Naive thymus-derived CD4-positive, alpha-beta T cell (primary cell): ENCODE measurements around the gene PRKN. TPM values are rescaled to one million over a fixed set of nuclear protein-coding genes. Genes with fewer than 3 reads are reported as not detected.

Experiments
- ATAC-seq: fragments of 150-1000 bp; cut with Tn5 transposase; 2 replicates; pipeline ENCODE4 v1.10.0; 2021; ENCODE audit warnings: mild to moderate bottlenecking, moderate library complexity
- CTCF ChIA-PET: fragments of 350-600 bp; sonication (Branson Sonifier 250); formaldehyde crosslinking; loops from one replicate; lab custom pipeline; 2021; ENCODE audit warnings: antibody characterized with exemption; lab: Charles Lee
- POLR2A ChIA-PET: fragments of 350-600 bp; sonication (Branson Sonifier 250); formaldehyde crosslinking; loops from one replicate; lab custom pipeline; 2021; ENCODE audit warnings: antibody characterized with exemption, inconsistent platforms; lab: Charles Lee
- DNase-seq, 9 donors: peaks; one replicate each; pipeline versions ENCODE4 v3.0.0 to v3.0.0-alpha.2; 2020 to 2022; ENCODE audit warnings: mixed read lengths in 1 of 9
- H3K27ac ChIP-seq: one replicate; pipeline ENCODE4 v1.7.0; 2013; ENCODE audit warnings: mild to moderate bottlenecking, low read depth, low read length, moderate library complexity
- H3K27me3 ChIP-seq, 2 donors: one replicate each; pipeline ENCODE4 v1.7.0; 2013; ENCODE audit warnings: low read length in 2 of 2, mild to moderate bottlenecking in 2 of 2, moderate library complexity in 2 of 2; ENCODE audit not compliant: control insufficient read depth in 2 of 2, insufficient read depth in 2 of 2
- H3K36me3 ChIP-seq, 3 experiments: 1 replicate in 2 of 3; 2 replicates in 1 of 3; pipeline ENCODE4 v1.7.0; 2013; ENCODE audit warnings: low read length in 3 of 3, mild to moderate bottlenecking in 3 of 3, moderate library complexity in 1 of 3; ENCODE audit not compliant: insufficient read depth in 3 of 3, control insufficient read depth in 2 of 3
- H3K4me1 ChIP-seq, 2 donors: one replicate each; pipeline ENCODE4 v1.7.0; 2013; ENCODE audit warnings: low read length in 2 of 2, mild to moderate bottlenecking in 2 of 2, moderate library complexity in 1 of 2; ENCODE audit not compliant: control insufficient read depth in 2 of 2, insufficient read depth in 2 of 2
- H3K4me3 ChIP-seq: 2 replicates; pipeline ENCODE4 v1.7.0; 2013; ENCODE audit warnings: mild to moderate bottlenecking, low read length
- H3K9me3 ChIP-seq, 3 experiments: 1 replicate in 2 of 3; 2 replicates in 1 of 3; pipeline ENCODE4 v1.7.0; 2013; ENCODE audit warnings: low read length in 3 of 3; ENCODE audit not compliant: control insufficient read depth in 2 of 3
- H3K27ac Mint-ChIP-seq, 9 donors: one replicate each; pipeline ENCODE4 v1.8.0; 2020 to 2022; ENCODE audit warnings: mixed read lengths in 9 of 9, mild to moderate bottlenecking in 8 of 9, moderate library complexity in 5 of 9, inconsistent platforms in 2 of 9
- H3K27me3 Mint-ChIP-seq, 5 donors: one replicate each; pipeline ENCODE4 v1.8.0; 2021 to 2022; ENCODE audit warnings: mixed read lengths in 5 of 5, mild to moderate bottlenecking in 1 of 5
- H3K36me3 Mint-ChIP-seq, 5 donors: one replicate each; pipeline ENCODE4 v1.8.0; 2020 to 2022; ENCODE audit warnings: mixed read lengths in 5 of 5, mild to moderate bottlenecking in 3 of 5, inconsistent platforms in 1 of 5
- H3K4me1 Mint-ChIP-seq, 7 donors: one replicate each; pipeline ENCODE4 v1.8.0; 2020 to 2022; ENCODE audit warnings: mixed read lengths in 7 of 7, mild to moderate bottlenecking in 3 of 7, inconsistent platforms in 1 of 7
- H3K4me3 Mint-ChIP-seq, 10 donors: one replicate each; pipeline ENCODE4 v1.8.0; 2020 to 2022; ENCODE audit warnings: mild to moderate bottlenecking in 10 of 10, mixed read lengths in 10 of 10, moderate library complexity in 6 of 10, inconsistent platforms in 2 of 10
- H3K9me3 Mint-ChIP-seq, 11 donors: one replicate each; pipeline ENCODE4 v1.8.0; 2020 to 2022; ENCODE audit warnings: mixed read lengths in 11 of 11, mild to moderate bottlenecking in 4 of 11, inconsistent platforms in 1 of 11, moderate library complexity in 1 of 11
- intact Hi-C, 2 donors: fragments of 100-400 bp; cut with micrococcal nuclease; formaldehyde crosslinking; loops; one replicate each; pipeline ENCODE4 v1.15.1; 2023
- polyA plus RNA-seq, 2 donors: library from polyadenylated mRNA; unstranded; fragments of 300-500 nt; fragmentation: Illumina TruSeq; gene quantifications; one replicate each; pipeline ENCODE4 v1.2.3, GENCODE V29; 2021
- total RNA-seq, 6 experiments: library from RNA in 5 of 6; stranded (reverse) in 5 of 6; gene quantifications; 1 replicate in 5 of 6; 2 replicates in 1 of 6; pipeline ENCODE4 v1.2.3 and lab custom pipeline; 2021 to 2026

PRKN gene
- total and polyA plus RNA-seq, 7 experiments from 2014 or later, result 0.44 to 10.3 (median 8.1) TPM

DNA sequence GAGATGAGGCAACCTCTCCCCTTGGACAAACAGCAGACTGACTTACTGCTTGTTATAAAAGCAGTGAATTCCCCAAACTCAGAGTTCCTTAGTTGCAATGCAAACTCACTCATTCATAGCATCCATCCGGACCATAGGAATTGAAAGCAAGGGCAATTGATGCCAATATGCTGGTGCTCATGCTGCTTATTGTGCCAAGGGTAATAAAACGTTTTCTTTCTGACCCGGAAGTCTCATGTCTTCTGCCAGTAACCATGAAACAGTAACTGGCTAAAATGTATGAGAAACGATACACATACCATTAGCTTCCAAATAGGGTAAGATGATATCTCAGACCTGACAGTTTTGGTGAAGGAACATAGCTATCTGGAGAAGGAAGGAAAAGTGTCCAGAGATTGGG is 18.1 kb downstream of the PRKN start:
- H3K9me3 Mint-ChIP-seq, result no peaks in the 10 kb centered on the region
- ChIA-PET CTCF (no interaction called here), POLR2A (no interaction called here)
- no peak overlapping the region for H3K4me3 Mint-ChIP-seq
- Histone ChIP-seq H3K36me3 (no peaks in the 10 kb centered on the region), H3K4me1 (no peaks in the 10 kb centered on the region), H3K9me3 (no peaks in the 10 kb centered on the region), H3K4me3 (no peak overlapping the region), H3K27ac (no peak overlapping the region), H3K27me3 (no peaks in the 10 kb centered on the region)
- H3K27me3 Mint-ChIP-seq, result no peaks in the 10 kb centered on the region
- ATAC-seq, result no peak
- peaks cover 0 to 7% (median 0%) of the 10 kb centered on the region in 7 donors for H3K4me1 Mint-ChIP-seq
- H3K36me3 Mint-ChIP-seq, result peaks cover 0 to 27% (median 5%) of the 10 kb centered on the region in 5 donors
- no peak for DNase-seq
- no peak overlapping the region for H3K27ac Mint-ChIP-seq
- intact Hi-C loops, result no loop called here

DNA sequence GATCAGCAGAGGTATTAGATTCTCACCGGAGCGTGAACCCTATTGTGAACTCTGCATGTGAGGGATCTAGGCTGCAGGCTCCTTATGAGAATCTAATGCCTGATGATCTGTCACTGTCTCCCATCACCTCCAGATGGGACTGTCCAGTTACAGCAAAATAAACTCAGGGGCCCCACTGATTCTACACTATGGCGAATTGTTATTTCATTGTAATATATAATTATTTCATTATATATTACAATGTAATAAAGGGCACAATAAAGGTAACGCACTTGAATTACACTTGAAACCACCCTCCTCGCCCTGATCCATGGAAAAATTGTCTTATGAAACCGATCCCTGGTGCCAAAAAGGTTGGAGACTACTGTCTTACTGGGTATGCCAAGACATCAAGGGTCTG is 18.6 kb downstream of the PRKN start:
- Histone ChIP-seq H3K36me3 (no peaks in the 10 kb centered on the region), H3K27ac (no peak overlapping the region), H3K27me3 (no peaks in the 10 kb centered on the region), H3K4me1 (no peaks in the 10 kb centered on the region), H3K4me3 (no peak overlapping the region), H3K9me3 (no peaks in the 10 kb centered on the region)
- intact Hi-C loops, result no loop called here
- ATAC-seq, result no peak
- no peak for DNase-seq
- no peak overlapping the region for H3K4me3 Mint-ChIP-seq
- no peaks in the 10 kb centered on the region for H3K9me3 Mint-ChIP-seq
- CTCF ChIA-PET, result no interaction called here
- H3K27ac Mint-ChIP-seq, result no peak overlapping the region
- peaks cover 0 to 26% (median 5%) of the 10 kb centered on the region in 5 donors for H3K36me3 Mint-ChIP-seq
- H3K27me3 Mint-ChIP-seq, result no peaks in the 10 kb centered on the region
- POLR2A ChIA-PET, result no interaction called here
- H3K4me1 Mint-ChIP-seq, result peaks cover 0 to 7% (median 0%) of the 10 kb centered on the region in 7 donors

GRCh38 chr6:162706232-162706631 is 21.3 kb downstream of the PRKN start:
- H3K27me3 ChIP-seq, result no peaks in the 10 kb centered on the region
- POLR2A ChIA-PET, result no interaction called here
- ATAC-seq (no peak), DNase-seq (no peak)
- H3K27me3 Mint-ChIP-seq, result no peaks in the 10 kb centered on the region
- H3K27ac Mint-ChIP-seq, result peak overlapping the region in 2 of 9 donors; percentile 8 to 72
- H3K9me3 Mint-ChIP-seq, result no peaks in the 10 kb centered on the region
- intact Hi-C loops, result no loop called here
- H3K27ac ChIP-seq, result no peak overlapping the region
- no peak overlapping the region for H3K4me3 Mint-ChIP-seq
- peaks cover 0 to 7% (median 0%) of the 10 kb centered on the region in 7 donors for H3K4me1 Mint-ChIP-seq
- CTCF ChIA-PET, result no interaction called here
- peaks cover 0 to 13% (median 0%) of the 10 kb centered on the region in 5 donors for H3K36me3 Mint-ChIP-seq
- H3K9me3 ChIP-seq, result no peaks in the 10 kb centered on the region
- H3K4me1 ChIP-seq, result no peaks in the 10 kb centered on the region
- H3K4me3 ChIP-seq, result no peak overlapping the region
- H3K36me3 ChIP-seq, result no peaks in the 10 kb centered on the region

- Histone ChIP-seq H3K36me3 (no peaks in the 10 kb centered on the region), H3K4me3 (no peak overlapping the region), H3K27ac (no peak overlapping the region), H3K27me3 (no peaks in the 10 kb centered on the region), H3K4me1 (no peaks in the 10 kb centered on the region), H3K9me3 (no peaks in the 10 kb centered on the region)
- peaks cover 0 to 7% (median 0%) of the 10 kb centered on the region in 7 donors for H3K4me1 Mint-ChIP-seq
- H3K9me3 Mint-ChIP-seq, result no peaks in the 10 kb centered on the region
- peaks cover 0 to 13% (median 0%) of the 10 kb centered on the region in 5 donors for H3K36me3 Mint-ChIP-seq
- no peak overlapping the region for H3K4me3 Mint-ChIP-seq
- intact Hi-C loops, result no loop called here
- ChIA-PET CTCF (no interaction called here), POLR2A (interaction anchor here (0.5 kb wide), 1 partner anchor 1251 kb away, joined by 3 read pairs; no protein-coding TSS in a partner anchor)
- DNase-seq, result no peak
- H3K27me3 Mint-ChIP-seq, result no peaks in the 10 kb centered on the region
- no peak for ATAC-seq
- no peak overlapping the region for H3K27ac Mint-ChIP-seq
Observed at GRCh38 chr6:162705736-162706135, 21.8 kb downstream of the PRKN start.

DNA sequence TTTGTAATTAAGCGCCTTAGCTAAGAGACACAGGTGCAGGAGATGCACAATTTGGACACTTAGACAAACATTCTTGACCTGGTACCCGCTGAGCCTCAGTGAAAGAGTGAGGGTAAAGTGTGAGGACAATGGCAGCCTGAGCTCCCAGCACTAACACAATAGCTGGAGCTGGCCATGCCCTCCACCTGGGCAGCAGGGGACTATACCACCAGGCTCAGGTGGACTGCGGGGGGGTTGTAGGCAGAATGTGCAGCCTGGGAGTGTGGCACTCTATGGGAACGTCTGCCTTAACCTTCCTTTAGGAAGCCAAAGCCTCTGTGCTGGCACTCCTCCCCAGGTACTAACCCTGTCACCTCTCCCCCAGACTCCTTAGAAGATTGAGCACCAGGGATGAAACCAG is 23.6 kb downstream of the PRKN start:
- Histone ChIP-seq H3K27ac (no peak overlapping the region), H3K9me3 (no peaks in the 10 kb centered on the region), H3K4me1 (no peaks in the 10 kb centered on the region), H3K36me3 (no peaks in the 10 kb centered on the region), H3K27me3 (no peaks in the 10 kb centered on the region), H3K4me3 (no peak overlapping the region)
- ChIA-PET CTCF (no interaction called here), POLR2A (no interaction called here)
- H3K4me3 Mint-ChIP-seq, result no peak overlapping the region
- no peaks in the 10 kb centered on the region for H3K27me3 Mint-ChIP-seq
- intact Hi-C loops, result no loop called here
- H3K9me3 Mint-ChIP-seq, result no peaks in the 10 kb centered on the region
- H3K27ac Mint-ChIP-seq, result no peak overlapping the region
- H3K4me1 Mint-ChIP-seq, result peaks cover 0 to 7% (median 0%) of the 10 kb centered on the region in 7 donors
- ATAC-seq, result no peak
- no peak for DNase-seq
- peaks cover 0 to 11% (median 0%) of the 10 kb centered on the region in 5 donors for H3K36me3 Mint-ChIP-seq

- Histone ChIP-seq H3K4me3 (no peak overlapping the region), H3K27ac (no peak overlapping the region), H3K4me1 (no peaks in the 10 kb centered on the region), H3K9me3 (no peaks in the 10 kb centered on the region), H3K36me3 (no peaks in the 10 kb centered on the region), H3K27me3 (no peaks in the 10 kb centered on the region)
- POLR2A ChIA-PET, result interaction anchor here (0.9 kb wide), 1 partner anchor 25 kb away, joined by 3 read pairs; the partner anchor contains the start of genes PACRG and PRKN
- DNase-seq, result no peak
- no peak overlapping the region for H3K4me3 Mint-ChIP-seq
- CTCF ChIA-PET, result no interaction called here
- H3K9me3 Mint-ChIP-seq, result no peaks in the 10 kb centered on the region
- ATAC-seq, result no peak
- peaks cover 0 to 14% (median 0%) of the 10 kb centered on the region in 5 donors for H3K36me3 Mint-ChIP-seq
- intact Hi-C loops, result no loop called here
- no peak overlapping the region for H3K27ac Mint-ChIP-seq
- peaks cover 0 to 7% (median 0%) of the 10 kb centered on the region in 7 donors for H3K4me1 Mint-ChIP-seq
- no peaks in the 10 kb centered on the region for H3K27me3 Mint-ChIP-seq
Observed at GRCh38 chr6:162702446-162702845, 25.1 kb downstream of the PRKN start.

GRCh38 chr6:162701551-162701950 is 26.0 kb downstream of the PRKN start:
- ATAC-seq (no peak), DNase-seq (no peak)
- POLR2A ChIA-PET, result interaction anchor here (0.9 kb wide), 1 partner anchor 26 kb away, joined by 3 read pairs; the partner anchor contains the start of genes PACRG and PRKN
- CTCF ChIA-PET, result no interaction called here
- Mint-ChIP-seq H3K4me3 (no peak overlapping the region), H3K27me3 (no peaks in the 10 kb centered on the region), H3K36me3 (peaks cover 0 to 13% (median 0%) of the 10 kb centered on the region in 5 donors), H3K4me1 (peaks cover 0 to 6% (median 0%) of the 10 kb centered on the region in 7 donors), H3K9me3 (no peaks in the 10 kb centered on the region), H3K27ac (no peak overlapping the region)
- Histone ChIP-seq H3K4me1 (no peaks in the 10 kb centered on the region), H3K4me3 (no peak overlapping the region), H3K27ac (no peak overlapping the region), H3K9me3 (no peaks in the 10 kb centered on the region), H3K36me3 (no peaks in the 10 kb centered on the region), H3K27me3 (no peaks in the 10 kb centered on the region)
- intact Hi-C loops, result no loop called here
